ENCODE results near the gene NEDD8.

NEDD8 gene

GRCh38 chr14:24192933-24193332 is 39.2 kb downstream of the NEDD8 start:
- no peak for TF ChIP-seq CTCF (conservative IDR thresholded peaks at IDR 0.05; ENCODE audit: low read length)
- no peak for DNase-seq (ENCODE audit: low read depth)

GRCh38 chr14:24190416-24190815 is 41.8 kb downstream of the NEDD8 start:
- no peak for DNase-seq (ENCODE audit: low read depth)
- no peak overlapping the region for H3K4me3 ChIP-seq (ENCODE audit: low read length)
- TF ChIP-seq CTCF (conservative IDR thresholded peaks at IDR 0.05; ENCODE audit: low read length) = no peak

More at GRCh38 chr14:24192933-24193332, 39.2 kb downstream of the NEDD8 start:
- no peak overlapping the region for H3K4me3 ChIP-seq (ENCODE audit: low read length)

GRCh38 chr14:24189460-24189859 is 42.7 kb downstream of the NEDD8 start:
- DNase-seq (ENCODE audit: low read depth) = no peak
- TF ChIP-seq CTCF (conservative IDR thresholded peaks at IDR 0.05; ENCODE audit: low read length) = no peak
- no peak overlapping the region for H3K4me3 ChIP-seq (ENCODE audit: low read length)

GRCh38 chr14:24189059-24189375 is 43.1 kb downstream of the NEDD8 start:
- H3K4me3 ChIP-seq (ENCODE audit: low read length) = peak overlapping the region; percentile 30; the same call in 1 of the 2 replicates
- no peak for TF ChIP-seq CTCF (conservative IDR thresholded peaks at IDR 0.05; ENCODE audit: low read length)
- DNase-seq (ENCODE audit: low read depth) = no peak

GRCh38 chr14:24188251-24189058 is 43.7 kb downstream of the NEDD8 start, which contains the start of gene IPO4:
IPO4 (minus strand) TSS chr14:24188816; CDS start chr14:24188787, 29 bp downstream.
- TF ChIP-seq CTCF (conservative IDR thresholded peaks at IDR 0.05; ENCODE audit: low read length) = no peak
- peak; percentile 98 for DNase-seq (ENCODE audit: low read depth)
- H3K4me3 ChIP-seq (ENCODE audit: low read length) = peak within 1 kb of the TSS; percentile 83

GRCh38 chr14:24187539-24187915 is 44.6 kb downstream of the NEDD8 start:
- DNase-seq (ENCODE audit: low read depth) = no peak
- no peak for TF ChIP-seq CTCF (conservative IDR thresholded peaks at IDR 0.05; ENCODE audit: low read length)
- H3K4me3 ChIP-seq (ENCODE audit: low read length) = peak overlapping the region; percentile 83

GRCh38 chr14:24186831-24187538 is 45.2 kb downstream of the NEDD8 start:
- no peak for DNase-seq (ENCODE audit: low read depth)
- TF ChIP-seq CTCF (conservative IDR thresholded peaks at IDR 0.05; ENCODE audit: low read length) = no peak
- no peak overlapping the region; the same call in 1 of the 2 replicates for H3K4me3 ChIP-seq (ENCODE audit: low read length)

All from AG10803 (cell line).